ENCODE measurements around the gene HAPLN2.

DNA sequence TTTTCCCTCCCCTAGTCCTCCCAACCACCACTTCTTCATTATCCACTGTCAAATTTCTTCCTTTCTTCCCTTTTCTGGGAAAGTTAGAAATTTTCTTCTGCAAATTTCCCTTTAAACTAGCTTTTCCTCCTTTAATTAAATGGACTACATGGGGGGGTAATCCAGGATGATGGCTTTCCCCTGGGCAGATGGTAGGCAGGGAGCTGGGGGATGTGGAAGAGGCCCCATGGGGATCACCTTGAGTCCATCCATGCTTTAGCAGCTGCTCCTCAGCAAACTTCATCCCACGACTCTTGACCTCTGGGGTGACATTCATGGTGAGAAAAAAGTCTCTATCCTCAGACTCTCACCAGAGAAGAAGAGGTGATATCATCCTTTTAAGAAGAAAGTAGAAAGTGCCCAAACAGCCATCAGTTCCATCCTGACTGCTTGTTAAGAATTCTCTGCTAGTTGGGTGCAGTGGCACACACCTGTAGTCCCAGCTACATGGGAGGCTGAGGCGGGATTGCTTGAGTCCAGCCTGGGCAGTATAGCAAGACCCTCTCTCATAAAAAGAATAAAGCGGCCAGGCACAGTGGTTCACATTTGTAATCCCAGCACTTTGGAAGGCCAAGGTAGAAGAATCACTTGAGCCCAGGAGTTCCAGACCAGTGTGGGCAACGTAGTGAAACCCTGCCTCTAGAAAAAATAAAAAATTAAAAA, 20.3 kb upstream of the HAPLN2 start:
- TF ChIP-seq, protein P1, sequence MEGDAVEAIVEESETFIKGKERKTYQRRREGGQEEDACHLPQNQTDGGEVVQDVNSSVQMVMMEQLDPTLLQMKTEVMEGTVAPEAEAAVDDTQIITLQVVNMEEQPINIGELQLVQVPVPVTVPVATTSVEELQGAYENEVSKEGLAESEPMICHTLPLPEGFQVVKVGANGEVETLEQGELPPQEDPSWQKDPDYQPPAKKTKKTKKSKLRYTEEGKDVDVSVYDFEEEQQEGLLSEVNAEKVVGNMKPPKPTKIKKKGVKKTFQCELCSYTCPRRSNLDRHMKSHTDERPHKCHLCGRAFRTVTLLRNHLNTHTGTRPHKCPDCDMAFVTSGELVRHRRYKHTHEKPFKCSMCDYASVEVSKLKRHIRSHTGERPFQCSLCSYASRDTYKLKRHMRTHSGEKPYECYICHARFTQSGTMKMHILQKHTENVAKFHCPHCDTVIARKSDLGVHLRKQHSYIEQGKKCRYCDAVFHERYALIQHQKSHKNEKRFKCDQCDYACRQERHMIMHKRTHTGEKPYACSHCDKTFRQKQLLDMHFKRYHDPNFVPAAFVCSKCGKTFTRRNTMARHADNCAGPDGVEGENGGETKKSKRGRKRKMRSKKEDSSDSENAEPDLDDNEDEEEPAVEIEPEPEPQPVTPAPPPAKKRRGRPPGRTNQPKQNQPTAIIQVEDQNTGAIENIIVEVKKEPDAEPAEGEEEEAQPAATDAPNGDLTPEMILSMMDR (IDR thresholded peaks at IDR 0.05), result no peak
- no peak for TF ChIP-seq POLR2A (IDR thresholded peaks at IDR 0.05)

Data from thyroid gland (tissue), 4 donors.